Pancreas (tissue), 10 donors: Measurements from ENCODE around the gene SLC38A3. TPM values are rescaled to one million over a fixed set of nuclear protein-coding genes. Genes with fewer than 3 reads are reported as not detected.

Experiments used
- ATAC-seq, 4 donors: fragments of 200-7000 bp; cut with Tn5 transposase; one replicate each; pipeline versions ENCODE4 v1.8.0 to v1.9.1; 2020; ENCODE audit warnings: mild to moderate bottlenecking in 4 of 4, moderate library complexity in 4 of 4
- DNase-seq, 6 donors: peaks; one replicate each; pipeline ENCODE4 v3.0.0-alpha.2; 2020
- FAIRE-seq: peaks from 2 replicates; lab custom pipeline; 2012; peaks lifted over from hg19 to GRCh38; lab: Jason Lieb, UNC
- H3K27ac ChIP-seq, 4 donors: fragments of 200-600 bp; sonication (generic); 1 replicate in 3 of 4; 2 replicates in 1 of 4; pipeline versions ENCODE4 v1.5.0 to v1.8.0; 2020
- H3K27me3 ChIP-seq, 4 donors: fragments of 200-600 bp; one replicate each; pipeline ENCODE4 v1.8.0; 2021
- H3K36me3 ChIP-seq, 3 donors: fragments of 200-600 bp; sonication (generic) in 1 of 3; one replicate each; pipeline versions ENCODE4 v1.5.0 to v1.8.0; 2020 to 2021
- H3K4me1 ChIP-seq, 3 donors: fragments of 200-600 bp; one replicate each; pipeline ENCODE4 v1.8.0; 2021
- H3K4me3 ChIP-seq, 4 donors: fragments of 200-600 bp; sonication (generic) in 2 of 4; one replicate each; pipeline versions ENCODE4 v1.5.0 to v1.8.0; 2020 to 2021
- H3K9me3 ChIP-seq, 4 donors: fragments of 200-600 bp; one replicate each; pipeline ENCODE4 v1.8.0; 2021
- WGBS, 2 donors: extraction: QIAGEN DNeasy Blood & Tissue Kit; methylation state at CpG; one replicate each; pipeline ENCODE4 v1.1.7; 2013; 5-methylcytosine and 5-hydroxymethylcytosine counted together
- intact Hi-C, 3 donors: fragments of 100-400 bp; cut with DNase I; formaldehyde crosslinking; loops; one replicate each; pipeline versions ENCODE4 v1.11.1 to v1.14.2; 2022
- polyA plus RNA-seq, 2 donors: library from polyadenylated mRNA; stranded (reverse); fragments of 200-250 nt; gene quantifications; one replicate each; pipeline ENCODE4 v1.2.3, GENCODE V29; 2013
- total RNA-seq, 6 donors: library from RNA; stranded (reverse); fragmentation: NEBNext Ultra II Directional in 4 of 6; extraction: Animal tissue kit (Norgen Biotek cat#: 25700) in 4 of 6; gene quantifications; one replicate each; pipeline versions ENCODE4 v1.2.1 to v1.2.4, GENCODE V29; 2021 to 2023
- TF ChIP-seq, protein P1 (sequence below), 4 donors: fragments of 200-600 bp; sonication (generic) in 3 of 4; IDR thresholded peaks; one replicate each; pipeline versions ENCODE4 v1.5.0 to v1.8.0; 2021; ENCODE audit warnings: antibody characterized with exemption in 4 of 4
- donor health status: healthy with polysubstance abuse.
- donor health status: DM: no; HTN: no; CAD: no; lungs with moderate emphysema.
- donor health status: DM: no; HTN: no; CAD: no.
- donor health status: control.
- donor health status: control.
- donor health status: Bipolar disorder and iron deficiency.
- donor health status: DM: yes; HTN: yes; CAD: no.
- donor health status: DM: no; HTN: no; CAD: no.
- donor health status: DM: no; HTN: no; CAD: no.
- donor health status: DM: yes; HTN: yes; CAD: no.

The SLC38A3 gene
- total and polyA plus RNA-seq, 8 donors: 21.2 to 57.9 (median 38.0) TPM

DNA sequence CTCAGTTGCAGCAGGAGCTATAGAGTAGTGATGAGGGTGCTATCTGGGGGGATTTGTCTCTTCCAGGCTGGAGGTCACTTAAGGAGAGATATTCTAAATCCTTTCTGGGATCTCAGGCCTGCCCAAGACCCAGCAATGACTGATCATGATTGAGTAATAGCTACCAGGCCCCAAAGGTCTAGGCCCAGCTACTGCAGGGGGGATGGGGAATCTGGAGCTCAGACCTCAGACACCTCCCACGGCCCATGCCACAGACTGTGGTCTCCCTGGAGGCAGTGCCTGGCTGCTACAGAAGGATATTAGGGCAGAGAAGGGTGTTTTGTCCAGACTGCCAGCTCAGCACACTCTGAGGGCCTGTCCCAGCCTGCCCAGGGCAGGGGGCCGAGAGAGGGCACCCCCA, 6.9 kb downstream of the SLC38A3 start:
- FAIRE-seq (no peak), DNase-seq (peak in 1 of 6 donors; percentile 42), ATAC-seq (no peak)
- H3K4me1 ChIP-seq: peaks cover 24 to 32% (median 30%) of the 10 kb centered on the region in 3 donors
- intact Hi-C loops: no loop called here
- WGBS, 2 donors: 55 to 71% methylated on average over 2 of the region's 2 CpGs
- H3K36me3 ChIP-seq: peaks cover 0 to under 1% (median 0%) of the 10 kb centered on the region in 3 donors
- H3K27me3 ChIP-seq: no peaks in the 10 kb centered on the region
- no peak overlapping the region for H3K4me3 ChIP-seq
- TF ChIP-seq, protein P1, sequence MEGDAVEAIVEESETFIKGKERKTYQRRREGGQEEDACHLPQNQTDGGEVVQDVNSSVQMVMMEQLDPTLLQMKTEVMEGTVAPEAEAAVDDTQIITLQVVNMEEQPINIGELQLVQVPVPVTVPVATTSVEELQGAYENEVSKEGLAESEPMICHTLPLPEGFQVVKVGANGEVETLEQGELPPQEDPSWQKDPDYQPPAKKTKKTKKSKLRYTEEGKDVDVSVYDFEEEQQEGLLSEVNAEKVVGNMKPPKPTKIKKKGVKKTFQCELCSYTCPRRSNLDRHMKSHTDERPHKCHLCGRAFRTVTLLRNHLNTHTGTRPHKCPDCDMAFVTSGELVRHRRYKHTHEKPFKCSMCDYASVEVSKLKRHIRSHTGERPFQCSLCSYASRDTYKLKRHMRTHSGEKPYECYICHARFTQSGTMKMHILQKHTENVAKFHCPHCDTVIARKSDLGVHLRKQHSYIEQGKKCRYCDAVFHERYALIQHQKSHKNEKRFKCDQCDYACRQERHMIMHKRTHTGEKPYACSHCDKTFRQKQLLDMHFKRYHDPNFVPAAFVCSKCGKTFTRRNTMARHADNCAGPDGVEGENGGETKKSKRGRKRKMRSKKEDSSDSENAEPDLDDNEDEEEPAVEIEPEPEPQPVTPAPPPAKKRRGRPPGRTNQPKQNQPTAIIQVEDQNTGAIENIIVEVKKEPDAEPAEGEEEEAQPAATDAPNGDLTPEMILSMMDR (IDR thresholded peaks at IDR 0.05): no peak
- peak overlapping the region; percentile 56 to 84 (median 68) for H3K27ac ChIP-seq
- no peaks in the 10 kb centered on the region for H3K9me3 ChIP-seq

DNA sequence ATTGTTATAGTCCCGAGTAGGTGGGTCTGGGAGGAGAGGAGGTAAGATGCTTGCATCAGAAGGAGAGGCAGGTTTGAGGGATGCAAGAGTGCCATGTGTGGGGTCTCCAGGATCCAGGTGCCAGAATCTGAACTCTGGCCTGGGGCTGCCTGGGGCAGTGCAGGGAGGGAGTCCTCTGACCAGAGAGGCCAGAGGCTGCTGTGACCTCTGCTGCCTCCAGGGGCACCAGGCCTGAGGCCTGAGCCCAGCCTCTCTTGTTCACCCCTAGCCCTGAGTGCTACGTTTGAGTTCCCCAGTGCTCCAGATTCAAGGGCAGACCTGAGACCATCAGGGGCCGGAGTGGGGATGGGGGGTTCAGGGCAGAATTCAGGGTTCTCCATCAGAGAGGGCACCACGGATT, 7.4 kb downstream of the SLC38A3 start:
- Histone ChIP-seq H3K27ac (peak overlapping the region; percentile 56 to 84 (median 68)), H3K4me3 (no peak overlapping the region), H3K36me3 (peaks cover 0 to 4% (median 0%) of the 10 kb centered on the region in 3 donors), H3K4me1 (peaks cover 24 to 32% (median 30%) of the 10 kb centered on the region in 3 donors), H3K27me3 (no peaks in the 10 kb centered on the region), H3K9me3 (no peaks in the 10 kb centered on the region)
- DNase-seq (peak in 1 of 6 donors; percentile 39), ATAC-seq (no peak), FAIRE-seq (no peak)
- intact Hi-C loops: no loop called here
- TF ChIP-seq, protein P1 (IDR thresholded peaks at IDR 0.05): no peak
- WGBS, 2 donors: 57 to 71% methylated on average over 4 of the region's 4 CpGs

- Histone ChIP-seq H3K9me3 (no peaks in the 10 kb centered on the region), H3K36me3 (peaks cover 0 to 5% (median 0%) of the 10 kb centered on the region in 3 donors), H3K27ac (peak overlapping the region; percentile 56 to 84 (median 68)), H3K4me1 (peaks cover 24 to 32% (median 30%) of the 10 kb centered on the region in 3 donors), H3K4me3 (no peak overlapping the region), H3K27me3 (no peaks in the 10 kb centered on the region)
- FAIRE-seq (no peak), ATAC-seq (no peak), DNase-seq (peak in 1 of 6 donors; percentile 66)
- TF ChIP-seq, protein P1 (IDR thresholded peaks at IDR 0.05): no peak
- 79 to 82% methylated on average over 3 of the region's 3 CpGs for WGBS, 2 donors
- intact Hi-C loops: no loop called here
Measured at GRCh38 chr3:50212971-50213370, 7.9 kb downstream of the SLC38A3 start.

DNA sequence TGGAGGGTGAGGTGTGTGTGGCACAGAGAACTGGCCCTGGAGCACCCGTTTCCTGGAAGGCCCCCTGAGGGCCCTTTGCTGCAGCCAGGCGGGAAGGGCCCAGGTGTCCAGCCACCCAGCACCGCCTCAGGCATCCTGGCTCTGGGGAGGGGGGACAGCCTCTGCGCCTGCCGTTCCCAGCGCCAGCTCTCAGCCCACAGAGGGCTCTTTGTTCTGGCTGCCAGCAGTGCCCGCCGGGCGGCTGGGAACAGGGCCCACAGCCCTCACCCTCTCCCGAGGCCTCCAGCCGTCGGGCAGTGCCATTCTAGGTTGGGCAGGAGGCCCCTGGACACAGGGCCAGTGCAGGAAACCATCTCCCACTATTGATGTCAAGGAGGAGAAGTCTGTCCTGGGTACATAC, 8.3 kb downstream of the SLC38A3 start:
- ATAC-seq (peak; percentile 59 to 76 (median 69)), DNase-seq (peak in 4 of 6 donors; percentile 68 to 89 (median 74)), FAIRE-seq (no peak)
- H3K4me1 ChIP-seq: peaks cover 24 to 32% (median 30%) of the 10 kb centered on the region in 3 donors
- TF ChIP-seq, protein P1 (IDR thresholded peaks at IDR 0.05): no peak
- WGBS, 2 donors: 36 to 57% methylated on average over 12 of the region's 12 CpGs
- peak overlapping the region; percentile 56 to 84 (median 68) for H3K27ac ChIP-seq
- intact Hi-C loops: no loop called here
- no peaks in the 10 kb centered on the region for H3K9me3 ChIP-seq
- H3K36me3 ChIP-seq: peaks cover 0 to 9% (median 0%) of the 10 kb centered on the region in 3 donors
- H3K4me3 ChIP-seq: no peak overlapping the region
- no peaks in the 10 kb centered on the region for H3K27me3 ChIP-seq

GRCh38 chr3:50214824-50215223, 9.8 kb downstream of the SLC38A3 start:
- 71 to 73% methylated on average over 10 of the region's 10 CpGs for WGBS, 2 donors

More at GRCh38 chr3:50214824-50215223, 9.8 kb downstream of the SLC38A3 start:
- Histone ChIP-seq H3K4me3 (no peak overlapping the region), H3K9me3 (no peaks in the 10 kb centered on the region), H3K27me3 (no peaks in the 10 kb centered on the region), H3K27ac (no peak overlapping the region), H3K36me3 (peaks cover 0 to 18% (median 0%) of the 10 kb centered on the region in 3 donors), H3K4me1 (peaks cover 20 to 30% (median 27%) of the 10 kb centered on the region in 3 donors)
- TF ChIP-seq, protein P1 (IDR thresholded peaks at IDR 0.05): no peak
- FAIRE-seq (no peak), DNase-seq (peak in 1 of 6 donors; percentile 53), ATAC-seq (no peak)
- intact Hi-C loops: no loop called here
